ENCODE data around the gene NOTO. TPM values are rescaled to one million over a fixed set of nuclear protein-coding genes. Genes with fewer than 3 reads are reported as not detected.

NOTO gene
- total RNA-seq, 1 experiment from 2014 or later = 0.41 TPM

DNA sequence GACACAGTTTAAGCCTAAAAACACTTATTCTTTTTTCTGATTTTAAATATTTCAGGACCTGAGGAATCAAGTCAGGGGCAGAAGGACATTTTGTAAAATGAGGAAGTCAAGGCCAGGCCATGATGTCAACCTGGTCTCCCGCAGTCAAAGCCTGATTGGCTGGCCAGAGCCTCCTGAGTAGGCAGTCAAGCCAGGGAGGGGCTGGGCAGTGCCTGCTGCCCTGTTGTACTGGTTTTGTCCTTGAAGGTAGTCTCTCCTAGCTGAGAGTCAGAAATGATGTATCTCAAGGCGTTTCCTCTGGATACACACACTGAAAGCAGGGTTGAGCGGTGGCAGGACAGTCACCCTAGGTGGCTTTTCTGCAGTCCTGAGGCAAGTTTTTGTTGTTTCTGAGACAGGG lies 51.5 kb downstream of the NOTO start:
- no peaks in the 10 kb centered on the region for H3K27me3 ChIP-seq (replicated peaks; ENCODE audit: insufficient read depth, low read depth, low read length, poor library complexity)
- peaks cover 59% of the 10 kb centered on the region for H3K36me3 ChIP-seq (ENCODE audit: insufficient read depth, low read length, poor library complexity, severe bottlenecking)
- no peak overlapping the region for H3K27ac ChIP-seq (ENCODE audit: low read depth, low read length, poor library complexity, severe bottlenecking)
- no peak for TF ChIP-seq EZH2 (IDR thresholded peaks at IDR 0.05; ENCODE audit: borderline replicate concordance, low read depth, low read length, poor library complexity, severe bottlenecking)
- TF ChIP-seq, protein P1, sequence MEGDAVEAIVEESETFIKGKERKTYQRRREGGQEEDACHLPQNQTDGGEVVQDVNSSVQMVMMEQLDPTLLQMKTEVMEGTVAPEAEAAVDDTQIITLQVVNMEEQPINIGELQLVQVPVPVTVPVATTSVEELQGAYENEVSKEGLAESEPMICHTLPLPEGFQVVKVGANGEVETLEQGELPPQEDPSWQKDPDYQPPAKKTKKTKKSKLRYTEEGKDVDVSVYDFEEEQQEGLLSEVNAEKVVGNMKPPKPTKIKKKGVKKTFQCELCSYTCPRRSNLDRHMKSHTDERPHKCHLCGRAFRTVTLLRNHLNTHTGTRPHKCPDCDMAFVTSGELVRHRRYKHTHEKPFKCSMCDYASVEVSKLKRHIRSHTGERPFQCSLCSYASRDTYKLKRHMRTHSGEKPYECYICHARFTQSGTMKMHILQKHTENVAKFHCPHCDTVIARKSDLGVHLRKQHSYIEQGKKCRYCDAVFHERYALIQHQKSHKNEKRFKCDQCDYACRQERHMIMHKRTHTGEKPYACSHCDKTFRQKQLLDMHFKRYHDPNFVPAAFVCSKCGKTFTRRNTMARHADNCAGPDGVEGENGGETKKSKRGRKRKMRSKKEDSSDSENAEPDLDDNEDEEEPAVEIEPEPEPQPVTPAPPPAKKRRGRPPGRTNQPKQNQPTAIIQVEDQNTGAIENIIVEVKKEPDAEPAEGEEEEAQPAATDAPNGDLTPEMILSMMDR (conservative IDR thresholded peaks at IDR 0.05; ENCODE audit: low read depth, low read length) = no peak
- intact Hi-C loops (cut with micrococcal nuclease; ENCODE audit: unreplicated experiment) = no loop called here
- H3K4me3 ChIP-seq (ENCODE audit: low read depth, low read length, poor library complexity, severe bottlenecking) = no peak overlapping the region
- POLR2A ChIA-PET (ENCODE audit: low non-redundant PET) = no interaction called here
- H3K9me3 ChIP-seq (ENCODE audit: low read depth, low read length, poor library complexity, severe bottlenecking) = no peaks in the 10 kb centered on the region
- CTCF ChIA-PET = no interaction called here
- H3K4me1 ChIP-seq (ENCODE audit: insufficient read depth, low read length, poor library complexity, severe bottlenecking) = no peaks in the 10 kb centered on the region
- no TSS peak for BruUV-seq (replicated peaks)
- DNase-seq (ENCODE audit: low spot score) = no peak

- Histone ChIP-seq H3K9me3 (ENCODE audit: low read depth, low read length, poor library complexity, severe bottlenecking) (no peaks in the 10 kb centered on the region), H3K27ac (ENCODE audit: low read depth, low read length, poor library complexity, severe bottlenecking) (no peak overlapping the region), H3K36me3 (ENCODE audit: insufficient read depth, low read length, poor library complexity, severe bottlenecking) (peaks cover 53% of the 10 kb centered on the region), H3K4me1 (ENCODE audit: insufficient read depth, low read length, poor library complexity, severe bottlenecking) (no peaks in the 10 kb centered on the region), H3K27me3 (replicated peaks; ENCODE audit: insufficient read depth, low read depth, low read length, poor library complexity) (no peaks in the 10 kb centered on the region), H3K4me3 (ENCODE audit: low read depth, low read length, poor library complexity, severe bottlenecking) (no peak overlapping the region)
- intact Hi-C loops (cut with micrococcal nuclease; ENCODE audit: unreplicated experiment) = no loop called here
- TF ChIP-seq, protein P1 (conservative IDR thresholded peaks at IDR 0.05; ENCODE audit: low read depth, low read length) = no peak
- no peak for TF ChIP-seq EZH2 (IDR thresholded peaks at IDR 0.05; ENCODE audit: borderline replicate concordance, low read depth, low read length, poor library complexity, severe bottlenecking)
- ChIA-PET CTCF (no interaction called here), POLR2A (ENCODE audit: low non-redundant PET) (no interaction called here)
- no peak for DNase-seq (ENCODE audit: low spot score)
- BruUV-seq (replicated peaks) = no TSS peak
Measured at GRCh38 chr2:73254343-73255006, 52.1 kb downstream of the NOTO start.

DNA sequence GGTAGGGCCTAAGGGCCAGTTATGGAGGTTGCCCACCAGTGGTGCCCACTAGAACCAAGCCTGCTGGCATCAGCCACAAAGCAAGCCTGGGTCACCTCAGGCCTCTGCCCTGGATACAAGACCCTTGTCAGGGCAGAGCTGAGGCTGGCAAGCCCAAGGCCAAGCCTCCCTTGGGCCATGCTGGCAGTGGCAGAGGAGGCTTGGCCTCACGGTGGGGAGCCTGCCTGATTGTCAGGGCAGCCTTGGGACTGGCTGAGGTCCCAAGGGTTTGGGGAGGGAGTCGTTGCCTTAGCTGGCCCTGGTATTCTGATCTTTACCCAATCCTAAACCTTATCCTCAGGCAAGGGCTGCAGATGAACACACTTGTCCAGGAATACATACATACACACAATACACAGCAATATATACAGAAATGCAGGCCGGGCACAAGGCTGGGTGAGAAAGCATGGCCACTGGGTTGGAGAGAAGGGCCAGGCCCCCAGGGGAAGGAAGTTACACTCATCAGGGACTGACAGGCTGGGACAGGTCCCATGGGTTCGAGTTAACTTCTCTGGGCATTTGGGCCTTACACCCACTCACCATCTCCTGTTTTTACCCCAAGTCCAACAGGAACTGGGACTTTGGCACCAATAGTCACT lies 52.8 kb downstream of the NOTO start:
- peaks cover 47% of the 10 kb centered on the region for H3K36me3 ChIP-seq (ENCODE audit: insufficient read depth, low read length, poor library complexity, severe bottlenecking)
- H3K27me3 ChIP-seq (replicated peaks; ENCODE audit: insufficient read depth, low read depth, low read length, poor library complexity) = no peaks in the 10 kb centered on the region
- CTCF ChIA-PET = no interaction called here
- H3K4me3 ChIP-seq (ENCODE audit: low read depth, low read length, poor library complexity, severe bottlenecking) = no peak overlapping the region
- BruUV-seq (replicated peaks) = no TSS peak
- no peaks in the 10 kb centered on the region for H3K4me1 ChIP-seq (ENCODE audit: insufficient read depth, low read length, poor library complexity, severe bottlenecking)
- H3K9me3 ChIP-seq (ENCODE audit: low read depth, low read length, poor library complexity, severe bottlenecking) = no peaks in the 10 kb centered on the region
- POLR2A ChIA-PET (ENCODE audit: low non-redundant PET) = no interaction called here
- H3K27ac ChIP-seq (ENCODE audit: low read depth, low read length, poor library complexity, severe bottlenecking) = no peak overlapping the region
- intact Hi-C loops (cut with micrococcal nuclease; ENCODE audit: unreplicated experiment) = no loop called here
- no peak for DNase-seq (ENCODE audit: low spot score)
- no peak for TF ChIP-seq EZH2 (IDR thresholded peaks at IDR 0.05; ENCODE audit: borderline replicate concordance, low read depth, low read length, poor library complexity, severe bottlenecking)
- TF ChIP-seq, protein P1 (conservative IDR thresholded peaks at IDR 0.05; ENCODE audit: low read depth, low read length) = no peak
